G401.6 (cell line): ENCODE results near the gene FAR1.

ENCODE experiments used
- FAIRE-seq: peaks from 2 replicates; lab custom pipeline; 2012; peaks lifted over from hg19 to GRCh38; lab: Jason Lieb, UNC

FAR1 gene

GRCh38 chr11:13672576-13673210 is 4.2 kb downstream of the FAR1 start:
- no peak for FAIRE-seq

GRCh38 chr11:13674799-13675509 is 6.5 kb downstream of the FAR1 start:
- no peak for FAIRE-seq

GRCh38 chr11:13676576-13676975 is 8.1 kb downstream of the FAR1 start:
- no peak for FAIRE-seq

GRCh38 chr11:13679768-13680167 is 11.3 kb downstream of the FAR1 start:
- no peak for FAIRE-seq

GRCh38 chr11:13680501-13681264 is 12.2 kb downstream of the FAR1 start:
- FAIRE-seq = no peak

GRCh38 chr11:13681446-13681845 is 13.0 kb downstream of the FAR1 start:
- no peak for FAIRE-seq

- FAIRE-seq = no peak
These were observed 13.7 kb downstream of the FAR1 start for GRCh38 chr11:13682212-13682611.

- no peak for FAIRE-seq
These were observed 17.1 kb downstream of the FAR1 start for GRCh38 chr11:13685461-13686108.

- no peak for FAIRE-seq
These were observed 18.3 kb downstream of the FAR1 start for GRCh38 chr11:13686776-13687175.

- FAIRE-seq = no peak
These were observed 18.8 kb downstream of the FAR1 start for GRCh38 chr11:13687271-13687670.

- no peak for FAIRE-seq
These were observed 22.9 kb downstream of the FAR1 start for GRCh38 chr11:13691286-13691899.

GRCh38 chr11:13692172-13692571 is 23.7 kb downstream of the FAR1 start:
- FAIRE-seq = no peak

- FAIRE-seq = no peak
These were observed 25.6 kb downstream of the FAR1 start for GRCh38 chr11:13694115-13694514.

GRCh38 chr11:13695886-13696285 is 27.4 kb downstream of the FAR1 start:
- FAIRE-seq = no peak

GRCh38 chr11:13697710-13698109 is 29.2 kb downstream of the FAR1 start:
- no peak for FAIRE-seq

- no peak for FAIRE-seq
These were observed 29.7 kb downstream of the FAR1 start for GRCh38 chr11:13698132-13698531.

GRCh38 chr11:13699041-13699440 is 30.6 kb downstream of the FAR1 start:
- FAIRE-seq = no peak

GRCh38 chr11:13699870-13700269 is 31.4 kb downstream of the FAR1 start:
- no peak for FAIRE-seq

- FAIRE-seq = no peak
These were observed 33.0 kb downstream of the FAR1 start for GRCh38 chr11:13701506-13701905.

GRCh38 chr11:13702071-13702470 is 33.6 kb downstream of the FAR1 start:
- FAIRE-seq = no peak

- FAIRE-seq = peak; percentile 11
These were observed 37.2 kb downstream of the FAR1 start for GRCh38 chr11:13705710-13706109.

GRCh38 chr11:13713982-13714381 is 45.5 kb downstream of the FAR1 start:
- FAIRE-seq = no peak
